Measurements from ENCODE around the gene AMOTL2.

- no peak for TF ChIP-seq CTCF (IDR thresholded peaks at IDR 0.05; ENCODE audit: low read length)
- no peak for TF ChIP-seq EZH2 (IDR thresholded peaks at IDR 0.05; ENCODE audit: borderline replicate concordance, low read length)
Observed at GRCh38 chr3:134389865-134390264, 15.6 kb upstream of the AMOTL2 start.
